HG02884 (cell line): Measurements from ENCODE around the gene CHD5.

Experiments
- ATAC-seq: cut with Tn5 transposase; IDR thresholded peaks from one replicate; pipeline ENCODE4 v1.9.1; 2021; ENCODE audit warnings: mild to moderate bottlenecking, moderate library complexity; ENCODE audit not compliant: unreplicated experiment

Gene CHD5

DNA sequence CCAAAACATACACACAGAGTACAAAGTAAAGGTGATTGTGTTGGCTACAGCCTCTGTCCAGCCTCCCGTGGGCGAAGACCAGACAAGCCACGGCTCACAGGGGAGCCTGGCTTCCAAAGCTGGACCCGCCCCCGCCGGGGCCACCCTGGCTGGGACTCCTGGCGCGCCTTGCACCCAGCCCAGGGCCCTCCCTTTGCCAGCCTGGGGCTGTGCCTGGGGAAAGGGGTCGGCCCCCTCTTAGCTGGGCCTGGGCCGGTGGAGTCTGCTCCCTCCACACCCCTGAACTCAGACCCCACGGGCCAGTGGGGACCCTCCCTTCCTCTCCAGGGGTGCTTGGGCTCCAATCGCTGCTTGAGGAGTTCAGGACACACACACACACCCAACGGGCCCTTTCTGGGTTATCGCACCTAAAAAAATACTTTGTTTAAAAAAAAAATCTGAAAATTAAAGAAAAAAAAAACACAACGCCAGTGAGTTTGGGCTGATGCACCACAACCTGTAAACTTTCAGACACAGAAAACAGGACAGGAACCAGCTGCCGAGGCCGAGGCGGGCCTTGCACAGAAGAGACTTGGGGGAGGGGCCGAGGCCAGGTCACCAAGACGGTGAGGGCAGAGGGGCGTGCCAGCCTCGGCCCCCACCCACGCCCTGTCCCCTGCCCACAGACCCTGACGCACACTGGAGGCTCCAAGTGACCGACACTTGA lies 78.1 kb downstream of the CHD5 start:
- no peak for ATAC-seq

DNA sequence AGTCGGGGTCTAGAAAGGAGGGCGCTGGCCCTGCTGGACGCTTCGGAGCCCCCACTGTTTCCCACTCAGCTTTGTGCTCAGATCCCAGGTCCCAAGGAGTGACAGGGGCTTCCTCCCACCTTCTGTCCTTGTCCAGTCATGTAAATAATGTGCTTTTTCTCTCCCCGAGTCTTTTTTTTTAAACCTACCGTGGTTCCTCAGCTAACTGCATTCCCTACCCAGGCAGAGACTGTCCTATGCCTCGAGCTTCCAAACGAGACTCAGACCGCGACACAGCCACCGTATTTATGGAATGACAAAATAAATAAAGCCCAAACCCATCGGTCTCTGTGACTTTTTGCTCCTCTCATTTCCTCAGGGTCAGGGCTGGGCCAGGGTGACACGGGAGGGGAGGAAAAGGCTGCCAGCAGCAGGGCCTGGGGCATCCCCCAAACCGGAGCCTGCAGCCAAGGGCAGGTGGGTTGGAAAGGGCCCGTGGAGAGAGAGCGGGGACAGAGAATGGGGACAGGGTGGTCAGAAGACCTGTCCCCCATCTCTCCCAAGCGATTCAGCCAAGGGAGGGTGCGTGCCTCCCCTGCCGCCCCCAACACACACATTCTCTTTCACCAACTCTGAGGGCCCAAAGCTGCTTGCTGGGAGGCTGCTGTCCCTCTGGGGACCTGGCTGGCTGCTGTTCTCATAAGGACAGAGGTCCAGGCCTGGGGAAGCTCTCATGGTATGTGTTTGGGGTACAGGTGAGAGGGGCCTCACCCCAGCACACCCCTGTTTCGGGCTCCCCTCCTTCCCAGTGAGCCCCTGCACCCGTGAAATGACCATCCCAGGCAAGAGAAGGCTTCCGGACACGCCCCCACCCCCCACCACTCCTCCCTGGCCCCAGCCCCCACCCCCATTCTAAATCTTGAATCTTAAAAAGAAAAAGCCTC lies 79.0 kb downstream of the CHD5 start:
- no peak for ATAC-seq

DNA sequence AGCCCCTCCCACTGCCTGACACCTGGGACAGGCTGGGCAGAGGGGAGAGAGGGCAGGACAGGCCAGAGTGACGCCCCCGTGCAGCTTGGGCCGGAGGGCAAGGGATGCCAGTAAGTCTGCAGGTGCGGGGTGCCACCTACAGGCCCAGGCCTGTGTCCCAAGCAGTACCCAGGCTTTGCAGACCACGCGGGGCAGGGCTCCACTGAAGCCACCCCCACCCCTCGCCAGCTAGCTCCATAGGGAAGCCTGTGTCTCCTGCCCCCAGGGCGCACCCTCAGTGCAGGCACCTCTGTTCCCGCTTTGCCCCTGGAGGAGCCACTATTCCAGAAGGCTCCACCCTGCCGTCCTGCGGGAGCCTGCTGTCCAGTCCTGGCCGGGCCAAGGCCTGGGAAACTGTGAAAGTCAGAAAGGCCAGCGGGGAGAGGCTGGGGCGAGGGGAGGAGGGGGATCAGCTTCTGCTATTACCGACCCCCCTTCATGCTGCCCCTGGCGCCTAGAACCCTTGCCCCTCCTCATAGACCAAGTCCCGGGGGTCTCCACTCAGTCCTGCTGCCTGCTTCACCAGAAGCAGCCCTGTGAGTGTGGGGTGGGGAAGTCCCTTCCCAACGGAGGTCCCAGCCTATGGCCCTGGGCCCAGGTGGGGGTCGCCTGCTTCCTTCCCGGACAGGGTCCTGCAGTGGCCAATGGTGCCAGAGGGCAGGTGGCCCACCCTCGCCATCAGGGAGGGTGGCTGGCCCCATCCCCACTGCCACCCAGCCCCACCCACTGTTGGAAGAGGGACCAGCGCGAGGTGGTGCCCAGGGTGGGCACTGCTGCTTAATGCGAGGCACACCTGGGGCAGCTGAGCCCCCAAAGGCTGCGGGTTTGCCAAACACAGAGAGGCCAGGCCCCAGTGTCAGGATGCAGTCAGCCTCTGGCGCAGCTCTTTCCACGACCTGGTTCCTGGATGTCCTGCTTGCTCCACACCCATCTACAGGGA lies 80.0 kb downstream of the CHD5 start:
- ATAC-seq, result no peak

DNA sequence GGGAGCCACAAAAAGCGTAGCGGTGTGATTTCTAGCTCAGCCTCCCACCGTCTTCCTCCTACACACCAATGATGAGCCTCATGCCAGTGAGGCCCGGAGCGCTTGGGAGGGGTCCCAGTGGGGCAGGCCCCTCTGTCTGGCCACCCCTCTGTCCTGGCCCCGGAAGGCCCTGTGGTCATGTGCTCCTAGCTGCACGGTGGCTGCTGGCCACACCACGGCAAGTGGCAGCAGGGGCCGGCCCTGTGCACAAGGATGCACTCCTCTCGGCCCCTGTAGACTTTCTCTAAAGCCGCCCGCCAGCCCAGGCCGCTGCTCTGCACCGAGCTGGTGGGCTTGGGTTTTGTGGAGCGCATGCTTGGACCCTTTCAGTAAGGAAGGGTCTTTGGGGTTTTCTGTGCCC lies 80.8 kb downstream of the CHD5 start:
- no peak for ATAC-seq

DNA sequence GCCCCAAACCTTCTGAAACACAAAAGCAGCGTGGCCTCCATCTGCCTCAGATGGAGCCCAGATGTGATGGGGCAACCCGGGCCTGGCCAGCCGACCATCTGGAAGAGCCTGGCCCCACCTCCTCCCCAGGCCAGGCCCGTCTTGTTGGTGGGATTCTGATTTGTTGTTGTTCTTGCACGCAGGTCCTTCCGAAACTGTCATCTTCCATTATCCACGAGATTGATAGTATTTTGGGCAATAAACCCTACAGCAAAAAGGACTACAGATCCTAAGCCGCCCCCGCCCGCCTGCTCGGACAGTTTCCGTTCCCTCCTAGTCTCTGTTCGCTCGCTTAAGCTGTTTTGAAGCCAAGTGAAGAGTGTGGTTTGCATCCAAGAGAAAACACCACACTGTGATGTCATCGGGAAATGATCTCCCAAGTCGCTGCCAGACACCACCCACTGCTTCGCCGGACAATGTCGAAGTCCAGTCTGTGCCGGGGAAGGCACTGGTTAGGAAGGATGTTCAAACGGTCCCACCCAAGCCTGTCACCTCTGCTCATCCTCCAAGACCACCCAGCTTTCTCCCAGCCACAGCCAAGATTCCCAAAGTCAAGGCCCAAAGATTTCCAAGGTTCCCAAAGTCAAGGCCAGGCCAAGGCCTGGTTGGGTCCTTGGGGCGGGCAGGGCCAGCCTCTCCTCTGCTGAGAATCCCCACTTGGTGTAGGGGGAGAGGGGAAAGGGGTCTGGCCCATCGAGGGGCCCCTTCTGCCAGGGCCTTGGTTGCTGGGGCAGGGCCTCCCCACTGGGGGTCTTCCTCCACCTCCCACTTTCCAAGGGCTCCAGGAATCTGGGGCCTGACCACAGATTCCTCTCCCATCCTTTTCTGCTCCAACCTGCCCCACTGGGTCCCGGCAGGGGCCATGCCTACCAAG lies 81.6 kb downstream of the CHD5 start:
- no peak for ATAC-seq

DNA sequence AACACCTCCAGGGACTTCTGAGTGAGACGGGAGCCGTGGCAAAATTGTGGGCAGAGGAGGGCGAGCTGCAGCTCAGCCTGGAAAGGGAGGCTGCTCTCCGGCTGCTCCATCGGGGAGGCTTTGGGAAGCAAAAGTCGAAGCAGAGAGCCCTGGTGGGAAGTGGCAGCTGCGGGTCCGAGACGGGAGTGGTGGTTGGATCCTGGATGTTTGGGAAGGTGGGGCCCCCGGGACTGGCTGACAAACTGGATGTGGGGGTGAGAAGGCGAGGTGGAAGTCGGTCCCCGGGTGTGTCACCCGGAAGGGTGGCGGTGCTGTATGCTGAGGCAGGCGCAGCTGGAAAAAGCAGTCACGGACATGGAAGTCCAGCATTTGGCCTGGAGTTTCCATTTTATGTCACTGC lies 82.3 kb downstream of the CHD5 start:
- ATAC-seq, result no peak

DNA sequence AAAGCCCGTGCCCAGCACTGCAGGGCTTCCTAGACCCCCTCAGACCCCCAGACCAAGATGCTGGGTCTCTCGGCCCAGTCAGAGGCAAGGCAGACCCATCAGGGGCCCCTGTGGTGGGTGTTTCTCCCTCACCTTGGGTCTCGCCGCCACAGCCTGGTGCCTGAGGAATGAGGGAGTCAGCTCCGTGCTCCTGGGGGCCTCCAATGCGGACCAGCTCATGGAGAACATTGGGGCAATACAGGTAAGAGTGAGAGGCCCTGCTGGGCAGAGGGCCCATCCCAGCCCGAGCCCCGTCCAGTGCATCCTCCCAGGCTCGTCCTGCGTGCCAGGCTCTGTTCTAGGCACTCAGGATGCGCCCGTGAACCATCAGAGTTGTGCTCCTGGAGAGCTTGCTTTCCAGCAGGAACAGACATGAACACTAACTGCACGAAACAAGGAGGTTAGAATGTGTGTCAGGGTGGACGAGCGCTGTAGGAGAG lies 83.0 kb downstream of the CHD5 start:
- ATAC-seq, result no peak

DNA sequence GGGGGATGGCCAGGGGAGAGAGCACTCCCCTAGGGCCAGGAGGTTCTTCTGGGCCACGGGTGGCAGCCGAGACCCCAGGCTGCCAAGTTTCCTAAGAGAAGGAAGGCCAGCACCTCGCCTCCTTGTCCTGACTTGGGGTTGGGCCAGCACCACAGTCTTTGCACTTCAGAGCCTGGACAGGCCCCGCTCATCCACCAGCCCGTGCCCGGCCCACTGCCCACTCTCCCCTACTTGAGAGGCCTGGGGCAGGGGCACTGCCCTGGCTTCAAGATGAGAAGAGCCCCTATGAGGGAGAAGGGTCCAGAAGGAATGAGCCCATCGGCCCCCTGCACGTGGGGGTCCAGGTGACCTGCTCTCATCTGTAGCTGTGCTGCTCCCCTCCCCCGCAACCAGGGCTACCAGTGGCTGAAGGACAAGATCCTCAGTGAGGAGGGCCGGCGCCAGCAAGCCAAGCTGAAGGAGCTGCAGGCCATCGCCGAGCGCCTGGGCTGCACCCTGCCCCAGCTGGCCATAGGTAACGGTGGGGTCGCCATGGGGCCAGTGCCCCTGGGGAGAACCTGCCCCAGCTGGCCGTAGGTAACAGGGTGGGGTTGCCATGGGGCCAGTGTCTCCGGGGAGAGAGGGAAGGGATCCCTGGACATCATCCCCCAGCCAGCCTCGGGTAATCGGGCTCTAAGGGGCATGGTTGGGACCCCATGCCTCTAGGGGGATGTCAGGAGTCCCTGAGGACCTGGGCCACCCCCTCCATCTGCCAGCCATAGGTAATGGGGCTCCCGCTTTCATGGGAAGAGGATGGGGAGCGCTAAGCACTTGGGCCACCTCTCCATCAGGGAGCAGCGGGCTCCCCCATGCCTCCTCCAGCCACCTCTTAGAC lies 83.6 kb downstream of the CHD5 start:
- ATAC-seq, result no peak

DNA sequence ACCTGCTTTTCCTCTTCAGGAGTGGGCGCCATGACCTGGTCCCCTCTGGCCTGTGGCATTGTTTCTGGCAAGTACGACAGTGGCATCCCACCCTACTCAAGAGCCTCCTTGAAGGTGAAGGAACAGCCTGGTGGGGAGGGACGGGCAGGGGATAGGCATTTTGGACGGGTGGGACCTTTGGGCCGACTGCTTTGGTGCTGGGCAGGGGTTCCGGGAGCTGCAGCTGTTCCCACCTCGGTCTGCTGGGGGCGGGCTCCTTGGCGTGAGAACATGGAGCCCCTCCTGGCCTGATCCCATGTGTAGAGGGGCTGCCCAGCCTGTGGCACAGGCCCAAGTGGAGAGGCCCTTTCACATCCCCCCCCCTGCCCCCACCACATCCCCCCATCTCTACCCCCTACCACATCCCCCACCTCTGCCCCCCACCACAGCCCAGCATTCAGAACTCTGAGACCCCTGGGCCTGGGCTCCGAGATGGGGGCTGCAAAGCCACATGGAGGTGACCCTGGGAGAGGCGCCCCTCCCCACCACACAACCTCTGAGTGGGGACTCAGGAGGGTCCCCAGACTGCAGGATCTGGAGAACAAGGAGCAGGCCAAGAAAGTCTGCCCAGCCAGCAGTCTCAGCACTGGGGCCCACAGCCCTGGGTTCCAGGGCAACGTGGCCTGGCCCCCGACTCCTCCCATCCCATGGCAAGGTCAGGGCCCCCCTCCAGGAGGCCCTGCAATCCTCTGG lies 84.4 kb downstream of the CHD5 start:
- ATAC-seq, result no peak

DNA sequence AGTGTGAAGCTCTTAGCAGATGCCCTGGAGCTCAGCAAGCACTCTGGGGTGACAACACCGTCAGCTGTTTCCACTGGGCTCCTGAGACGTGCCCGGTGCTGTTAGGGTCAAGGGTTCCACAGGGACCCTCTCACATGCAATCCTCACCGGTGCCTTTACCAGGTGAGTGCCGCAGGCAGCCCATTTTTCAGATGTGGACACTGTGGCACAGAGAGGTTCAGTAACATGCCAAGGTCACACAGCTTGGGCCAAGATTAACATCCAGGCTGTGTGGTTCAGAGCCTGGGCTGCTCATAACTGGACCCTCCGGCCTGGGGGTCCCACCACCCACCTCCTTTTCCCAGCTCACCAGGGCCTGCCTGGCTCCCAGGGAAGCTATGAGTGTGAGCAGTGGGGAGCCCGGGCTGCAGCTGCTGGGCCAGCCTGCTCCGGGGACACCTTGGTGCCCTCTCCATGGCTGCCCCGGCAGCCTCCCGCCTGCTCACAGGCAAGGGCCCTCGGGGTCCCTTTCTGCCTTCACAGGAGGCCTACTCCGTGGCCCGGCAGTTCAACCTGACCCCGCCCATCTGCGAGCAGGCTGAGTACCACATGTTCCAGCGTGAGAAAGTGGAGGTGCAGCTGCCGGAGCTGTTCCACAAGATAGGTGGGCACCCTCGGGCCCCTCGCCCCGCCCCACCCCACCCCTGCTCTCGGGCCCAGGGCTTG lies 85.2 kb downstream of the CHD5 start:
- no peak for ATAC-seq

DNA sequence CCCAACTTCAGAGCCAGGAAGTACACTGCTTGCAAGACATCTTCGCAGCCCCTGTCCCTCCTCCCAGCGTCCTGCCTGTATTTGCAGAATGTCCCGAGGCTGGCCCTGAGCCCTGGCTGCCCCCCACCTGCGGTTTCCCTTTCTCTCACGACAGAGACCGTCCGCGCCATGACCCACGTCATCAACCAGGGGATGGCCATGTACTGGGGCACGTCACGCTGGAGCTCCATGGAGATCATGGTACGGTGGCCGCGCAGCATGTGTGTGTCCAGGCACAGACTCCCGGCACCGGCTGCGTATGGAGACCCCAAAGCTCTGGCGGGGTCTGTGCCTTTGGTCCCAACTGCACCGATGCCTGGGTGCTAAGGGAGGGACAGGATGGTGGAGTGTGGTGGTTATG lies 85.9 kb downstream of the CHD5 start:
- no peak for ATAC-seq

DNA sequence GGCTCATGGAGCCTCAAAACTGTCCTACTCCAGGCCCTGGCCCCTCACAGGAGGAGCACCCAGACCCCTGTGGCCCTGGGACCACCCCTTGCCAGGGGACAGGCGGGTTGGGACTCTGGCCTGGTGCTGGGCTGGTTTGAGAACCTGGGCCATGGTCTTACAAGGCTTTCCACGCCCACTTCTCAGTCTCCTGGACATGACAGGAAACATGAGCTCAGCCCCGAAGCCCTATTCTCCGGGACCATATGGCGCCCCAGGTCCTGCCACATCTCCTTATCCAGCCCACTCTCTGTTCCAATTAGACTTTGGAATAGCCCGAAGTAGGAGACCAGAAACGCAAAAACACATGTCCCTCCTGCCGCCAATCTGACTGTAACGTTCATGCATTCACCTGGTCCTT lies 86.5 kb downstream of the CHD5 start:
- no peak for ATAC-seq

DNA sequence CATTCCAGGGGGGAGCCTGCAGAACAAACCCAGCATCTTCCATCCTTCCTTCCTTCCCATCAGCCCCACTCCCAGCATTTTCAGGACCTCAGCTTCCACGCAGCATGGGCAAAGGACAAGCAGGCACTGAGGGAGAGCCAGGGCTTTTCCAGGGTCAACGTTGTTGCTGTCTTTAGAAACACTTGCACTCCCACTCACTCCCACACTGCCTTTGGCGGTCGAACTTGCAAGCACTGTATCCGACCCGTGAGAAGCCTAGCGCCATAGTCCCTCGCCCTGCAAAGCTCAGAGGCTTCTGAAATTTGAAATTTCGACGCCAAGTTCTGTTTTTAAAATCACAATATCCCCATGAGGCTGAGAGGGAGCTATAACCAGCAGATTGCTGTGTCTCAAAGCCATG lies 87.0 kb downstream of the CHD5 start:
- ATAC-seq, result no peak

DNA sequence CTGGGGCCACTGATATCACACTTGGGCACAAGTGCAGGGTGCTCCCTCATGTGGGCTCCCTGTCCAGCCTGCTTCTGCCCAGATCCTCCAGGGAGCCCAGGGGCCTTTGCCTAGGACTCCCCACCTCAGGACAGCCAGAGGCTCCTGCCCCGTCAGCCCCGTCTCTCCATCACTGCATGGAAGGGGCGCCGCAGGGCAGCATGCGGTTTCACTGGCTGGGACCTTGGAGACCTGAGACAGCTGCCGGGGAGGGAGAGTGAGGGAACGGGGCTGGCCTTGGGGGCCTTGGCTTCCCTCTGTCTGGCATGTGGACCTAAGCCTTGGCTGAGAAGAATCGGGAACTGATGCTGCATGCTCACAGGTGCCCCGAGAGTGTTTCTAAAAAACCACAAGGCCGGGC lies 87.9 kb downstream of the CHD5 start:
- no peak for ATAC-seq

DNA sequence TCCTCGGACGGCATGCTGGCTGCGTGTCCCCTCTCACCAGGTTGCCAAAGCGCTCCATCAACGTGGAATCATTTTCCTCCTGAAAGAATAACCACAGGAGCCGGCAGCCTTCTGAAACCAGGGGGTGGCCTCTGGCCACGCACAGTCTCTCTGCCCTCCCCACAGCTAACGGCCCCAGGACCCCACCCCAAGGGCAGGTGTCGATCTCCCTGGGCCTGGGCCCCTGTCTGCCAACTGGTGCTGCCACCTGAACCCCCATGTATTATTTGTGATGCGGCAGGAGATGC lies 88.4 kb downstream of the CHD5 start:
- no peak for ATAC-seq

DNA sequence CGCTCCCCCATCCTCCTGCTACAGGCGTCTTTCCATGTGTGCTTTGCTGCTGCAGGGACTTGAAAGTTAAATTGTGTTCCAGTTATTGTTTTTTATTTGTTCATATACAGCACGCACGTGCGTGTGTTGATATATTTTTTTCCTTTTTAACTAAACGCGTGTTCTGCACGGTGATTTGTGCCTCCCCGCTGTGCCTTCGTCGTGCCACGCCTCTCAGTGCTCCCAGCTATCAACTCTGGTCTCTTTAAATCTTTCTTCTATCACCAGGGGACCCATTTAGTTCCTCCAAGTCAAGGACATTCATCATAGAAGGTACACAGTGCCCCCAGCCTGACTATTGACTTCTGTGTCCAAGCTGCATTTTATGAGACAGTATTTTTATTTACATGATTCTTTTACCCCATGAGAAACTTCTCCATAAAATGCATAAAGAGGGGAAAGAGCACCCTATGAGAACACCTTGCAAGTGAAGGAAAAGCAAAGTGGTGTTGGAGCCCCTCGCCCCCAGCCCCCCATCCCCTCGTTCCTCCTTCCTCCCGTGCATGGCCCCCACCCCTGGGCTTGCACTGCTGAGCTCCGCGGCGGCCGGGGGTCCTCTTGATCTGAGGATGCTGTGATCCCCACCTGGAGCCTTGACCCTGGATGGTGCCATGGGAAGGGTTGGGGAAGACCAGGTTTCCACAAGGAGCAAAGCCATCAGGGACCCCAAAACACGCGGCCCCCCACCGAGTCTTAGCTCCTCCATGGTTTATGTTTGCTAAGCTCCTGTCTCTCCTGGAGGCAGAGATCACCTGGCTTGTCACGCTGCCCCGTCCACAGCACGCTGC lies 88.9 kb downstream of the CHD5 start:
- ATAC-seq, result no peak

DNA sequence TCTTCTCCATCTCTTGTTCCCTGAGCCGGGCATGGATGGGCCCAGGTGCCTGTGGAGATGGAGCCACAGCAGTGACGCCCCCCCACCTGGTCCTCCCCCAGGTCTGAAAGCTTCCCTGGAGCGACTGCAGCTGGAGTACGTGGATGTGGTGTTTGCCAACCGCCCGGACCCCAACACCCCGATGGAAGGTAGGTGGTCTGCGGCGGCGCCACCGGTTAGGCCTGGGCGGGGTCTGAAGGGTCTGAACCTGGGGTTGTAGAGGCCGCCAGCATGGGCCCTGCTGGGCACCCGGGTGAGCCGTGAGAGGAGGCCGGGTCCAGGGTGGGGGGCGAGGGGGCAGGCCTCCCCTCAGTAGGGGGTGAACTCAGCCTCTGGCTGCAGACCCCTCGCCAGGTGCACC lies 89.8 kb downstream of the CHD5 start:
- no peak for ATAC-seq
